GM12892 (cell line): ENCODE data around the gene CRIP1.

Experiments used
- DNase-seq: peaks from one replicate; pipeline ENCODE4 v3.0.0; 2011; ENCODE audit not compliant: insufficient read length
- FAIRE-seq: peaks from 2 replicates; lab custom pipeline; 2011; peaks lifted over from hg19 to GRCh38; lab: Jason Lieb, UNC
- POLR2A ChIP-seq: IDR thresholded peaks from 2 replicates; pipeline ENCODE4 v1.6.1; 2011; ENCODE audit warnings: low read depth, low read length, control low read depth
- POLR2AphosphoS5 ChIP-seq: IDR thresholded peaks from 2 replicates; pipeline ENCODE4 v1.6.1; 2011; ENCODE audit warnings: low read depth, low read length, control low read depth
- TAF1 ChIP-seq: IDR thresholded peaks from 2 replicates; pipeline ENCODE4 v1.6.1; 2011; ENCODE audit warnings: low read depth, mild to moderate bottlenecking, control low read depth, low read length, borderline replicate concordance

Gene CRIP1

GRCh38 chr14:105445901-105446845 is 40.5 kb upstream of the CRIP1 start:
- no peak for FAIRE-seq

GRCh38 chr14:105446971-105447370 is 39.7 kb upstream of the CRIP1 start:
- TF ChIP-seq POLR2A (no peak), POLR2AphosphoS5 (no peak), TAF1 (no peak)
- no peak for FAIRE-seq
- DNase-seq = no peak

More at GRCh38 chr14:105445901-105446845, 40.5 kb upstream of the CRIP1 start:
- TF ChIP-seq TAF1 = no peak
- no peak for TF ChIP-seq POLR2A
- TF ChIP-seq POLR2AphosphoS5 = no peak
- no peak for DNase-seq

- TF ChIP-seq POLR2A (no peak), TAF1 (no peak), POLR2AphosphoS5 (no peak)
- FAIRE-seq = no peak
- no peak for DNase-seq
Observed at GRCh38 chr14:105447651-105448640, 38.7 kb upstream of the CRIP1 start.

GRCh38 chr14:105448706-105449111 is 38.0 kb upstream of the CRIP1 start:
- no peak for FAIRE-seq
- DNase-seq = peak; percentile 91
- TF ChIP-seq POLR2AphosphoS5 (no peak), POLR2A (no peak), TAF1 (no peak)

GRCh38 chr14:105449276-105450122 is 37.2 kb upstream of the CRIP1 start:
- FAIRE-seq (no peak), DNase-seq (no peak)
- TF ChIP-seq POLR2A (no peak), POLR2AphosphoS5 (no peak), TAF1 (no peak)

GRCh38 chr14:105450123-105450505 is 36.6 kb upstream of the CRIP1 start:
- DNase-seq (no peak), FAIRE-seq (no peak)
- TF ChIP-seq TAF1 (no peak), POLR2AphosphoS5 (no peak), POLR2A (no peak)

- no peak for FAIRE-seq
- TF ChIP-seq POLR2AphosphoS5 (no peak), TAF1 (no peak), POLR2A (no peak)
- no peak for DNase-seq
Observed at GRCh38 chr14:105450864-105451720, 35.6 kb upstream of the CRIP1 start.

GRCh38 chr14:105452963-105453362 is 33.7 kb upstream of the CRIP1 start:
- DNase-seq (no peak), FAIRE-seq (no peak)
- TF ChIP-seq TAF1 = no peak
- no peak for TF ChIP-seq POLR2AphosphoS5
- TF ChIP-seq POLR2A = no peak

- TF ChIP-seq POLR2A = no peak
- no peak for FAIRE-seq
- DNase-seq = no peak
Observed at GRCh38 chr14:105453847-105454246, 32.8 kb upstream of the CRIP1 start.

GRCh38 chr14:105455086-105455640 is 31.5 kb upstream of the CRIP1 start:
- FAIRE-seq = no peak
- no peak for TF ChIP-seq POLR2A
- no peak for TF ChIP-seq POLR2AphosphoS5
- TF ChIP-seq TAF1 = no peak
- no peak for DNase-seq
